ENCODE results near the gene SCGB1C1.

SCGB1C1 gene

DNA sequence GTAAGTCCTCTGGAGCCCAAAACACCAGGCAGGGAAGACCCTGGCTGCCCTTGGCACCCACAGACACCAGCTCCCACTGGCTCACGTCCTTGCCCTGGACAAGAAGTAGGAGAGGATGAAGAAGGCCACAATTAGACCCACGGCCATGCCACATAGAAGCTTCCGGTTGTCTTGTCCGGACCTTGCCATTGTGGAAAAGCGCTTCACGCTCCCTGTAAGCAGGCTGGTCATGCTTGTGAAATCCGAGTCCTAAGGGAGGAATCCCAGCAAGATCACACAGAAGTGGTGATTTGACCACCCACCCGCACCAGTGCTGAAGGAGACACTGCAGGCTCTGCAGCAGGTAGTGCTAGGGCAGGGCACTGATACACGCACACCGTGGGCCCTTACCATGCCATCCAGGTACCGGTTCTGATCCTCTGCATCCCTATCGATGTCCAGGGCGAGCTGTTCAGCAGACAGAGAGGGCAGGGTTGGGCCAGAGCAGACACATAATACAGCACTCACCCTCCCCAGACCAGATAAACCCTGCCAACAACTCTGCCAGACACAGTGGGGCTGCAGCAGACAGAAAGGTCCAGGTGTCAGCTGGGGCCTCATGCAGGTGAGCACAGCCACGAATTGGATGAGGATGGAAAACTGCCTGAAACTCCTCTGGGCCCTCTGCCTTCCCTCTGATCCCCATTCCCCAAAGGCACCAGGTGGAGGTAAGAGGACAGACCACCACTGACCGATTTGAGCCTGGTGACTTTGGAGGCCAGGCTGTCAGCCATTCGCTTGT is 12.5 kb downstream of the SCGB1C1 start:
- no peak for DNase-seq

DNA sequence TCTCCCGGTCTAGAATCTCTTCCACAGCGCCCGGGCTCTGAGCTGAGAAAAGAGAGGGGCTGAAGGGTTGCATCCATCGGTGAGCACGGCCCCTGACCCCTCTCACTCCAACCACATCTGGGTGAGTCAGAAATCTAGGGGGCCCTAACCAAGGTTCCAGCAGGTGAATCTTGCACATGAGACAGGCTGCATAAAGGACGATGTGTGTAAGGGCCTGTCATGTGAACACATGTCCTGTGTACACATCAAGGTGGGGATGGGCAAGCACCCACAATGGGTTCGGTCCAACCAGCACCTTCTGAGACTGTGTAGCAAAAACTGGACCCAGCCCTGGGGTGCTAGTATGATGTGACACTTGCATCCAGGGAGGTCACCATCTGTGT is 13.1 kb downstream of the SCGB1C1 start:
- no peak for DNase-seq

DNA sequence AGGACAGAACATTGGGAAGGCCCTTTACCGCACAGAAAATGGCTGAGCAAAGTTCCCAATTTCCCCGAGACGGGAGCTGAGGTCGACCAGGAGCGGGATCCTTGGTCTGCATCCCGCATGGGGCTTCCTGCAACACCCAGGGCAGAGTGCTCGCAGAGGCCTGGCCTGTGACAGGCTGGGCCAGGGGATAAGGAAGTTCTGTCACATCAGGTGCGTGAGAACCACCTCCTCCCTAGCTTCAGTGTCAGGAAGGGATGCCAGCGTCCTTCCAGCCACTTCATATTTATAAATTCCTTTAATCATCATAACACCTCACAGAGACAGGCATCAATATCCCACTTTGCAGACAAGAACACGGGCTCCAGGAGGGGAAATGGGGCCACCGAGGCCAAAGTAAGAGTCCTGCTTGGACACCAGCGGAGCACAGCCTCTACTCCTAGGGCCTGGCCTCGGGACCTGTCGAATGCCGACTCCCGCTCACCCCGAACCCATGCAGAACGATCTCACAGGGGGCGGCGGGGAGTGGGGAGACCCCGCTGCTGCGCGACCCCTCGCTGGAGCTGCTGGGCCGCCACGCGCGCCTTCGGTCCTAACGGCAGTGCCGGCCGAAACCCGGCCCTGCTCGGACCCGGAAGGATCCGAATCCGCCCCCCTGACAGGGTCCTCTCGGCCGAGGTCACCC is 13.8 kb downstream of the SCGB1C1 start:
- peak; percentile 77 for DNase-seq

DNA sequence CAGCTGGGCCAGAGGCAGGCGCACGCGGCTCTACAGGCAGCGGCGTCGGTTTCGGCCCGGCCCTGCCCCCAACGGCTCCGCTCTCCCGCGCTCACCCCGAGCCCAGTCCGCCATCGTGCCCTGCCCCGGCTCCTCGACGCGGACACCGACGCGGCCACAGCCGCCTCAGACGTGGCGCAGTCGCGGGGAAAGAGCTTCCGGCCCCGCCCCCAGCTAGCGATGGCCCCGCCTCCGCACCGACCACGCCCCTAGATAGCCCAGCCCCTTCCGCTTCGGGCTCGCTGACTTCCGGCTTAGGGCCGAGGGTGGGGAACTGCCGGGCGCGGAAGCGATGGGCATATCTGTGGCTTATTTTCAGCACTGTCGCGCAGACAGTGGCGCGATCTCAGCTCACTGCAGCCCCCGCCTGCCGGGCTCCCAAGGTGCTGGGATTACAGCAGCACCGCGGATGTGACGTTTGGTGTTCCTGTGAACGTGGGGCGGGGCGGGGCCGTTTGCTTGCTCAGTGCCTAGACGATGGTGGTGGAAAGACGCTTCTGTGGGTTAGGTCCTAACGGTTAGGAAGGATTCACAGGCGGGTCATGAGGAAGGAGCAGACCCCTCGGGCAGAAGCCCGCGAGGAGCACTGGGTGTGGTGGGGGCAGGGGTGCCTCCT is 14.5 kb downstream of the SCGB1C1 start, which contains the start of the genes BET1L and RIC8A:
BET1L (minus strand) TSS at position 192 of the 655 bp plus-strand sequence; CDS start at position 114, 78 bp downstream.
RIC8A (plus strand) TSS at position 501 of the 655 bp plus-strand sequence. CDS start 1,147 bp downstream, outside the sequence.
- DNase-seq: peak; percentile 99

DNA sequence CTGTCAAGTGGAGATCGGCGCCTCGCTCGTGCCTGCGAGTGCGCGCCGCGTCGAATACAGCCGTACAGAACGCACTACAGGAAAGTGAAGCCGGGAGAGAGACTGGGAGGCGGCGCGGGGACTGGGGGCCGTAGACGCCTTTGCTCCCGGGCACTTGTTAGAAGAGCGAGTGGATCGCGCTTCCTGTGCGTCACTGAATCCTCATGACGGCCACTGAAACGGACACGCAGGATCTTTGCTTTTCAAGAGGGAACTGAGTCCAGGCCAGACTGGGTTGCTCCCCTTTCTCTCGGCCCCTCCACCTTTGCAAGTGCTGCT is 14.9 kb downstream of the SCGB1C1 start:
- peak; percentile 93 for DNase-seq

DNA sequence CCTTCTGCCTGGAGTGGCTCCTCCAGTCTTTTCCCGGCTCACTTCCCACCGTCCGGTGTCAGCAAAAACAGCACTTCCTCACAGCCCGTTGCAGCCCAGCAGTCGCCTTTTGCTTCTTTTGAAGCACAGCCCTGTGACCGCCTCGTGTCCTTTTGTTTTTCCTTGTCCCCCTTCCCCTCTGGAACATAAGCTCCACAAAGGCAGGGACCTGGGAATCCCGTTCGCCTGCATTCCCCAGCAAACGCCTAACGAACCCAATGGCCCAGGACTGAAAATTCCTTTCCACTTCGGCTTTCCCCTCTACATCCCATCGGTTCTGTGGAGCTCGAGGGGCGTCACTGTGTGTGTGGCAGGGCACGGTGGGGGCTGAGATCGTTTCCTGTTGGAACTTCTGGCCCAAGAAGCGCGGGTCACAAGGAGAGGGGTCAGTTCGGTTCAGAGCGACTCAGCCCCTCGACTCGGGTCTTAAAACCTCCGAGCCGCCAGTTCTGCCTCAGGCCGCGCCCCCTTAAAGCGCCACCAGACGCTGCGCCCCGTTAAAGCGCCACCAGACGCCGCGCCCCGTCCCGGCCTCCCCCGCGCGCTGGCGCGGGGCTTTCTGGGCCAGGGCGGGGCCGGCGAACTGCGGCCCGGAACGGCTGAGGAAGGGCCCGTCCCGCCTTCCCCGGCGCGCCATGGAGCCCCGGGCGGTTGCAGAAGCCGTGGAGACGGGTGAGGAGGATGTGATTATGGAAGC is 15.5 kb downstream of the SCGB1C1 start:
- DNase-seq: peak; percentile 90

DNA sequence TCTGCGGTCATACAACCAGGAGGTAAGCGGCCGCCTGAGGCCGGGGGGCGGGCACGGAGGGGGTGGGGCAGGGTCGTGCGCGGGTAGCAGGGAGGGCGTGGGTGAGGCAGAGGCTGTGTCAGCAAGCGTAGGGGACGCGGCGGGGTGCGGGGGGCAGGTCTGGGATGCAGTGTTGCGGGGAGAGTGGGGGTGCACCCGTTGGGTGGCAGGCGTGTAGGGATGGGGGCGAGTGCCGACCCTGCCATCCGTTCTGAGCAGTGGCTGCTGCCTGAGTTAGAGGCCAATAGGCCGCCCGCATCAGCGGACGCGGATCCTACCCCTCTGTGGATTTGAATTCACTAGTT is 16.0 kb downstream of the SCGB1C1 start:
- DNase-seq: peak; percentile 57

DNA sequence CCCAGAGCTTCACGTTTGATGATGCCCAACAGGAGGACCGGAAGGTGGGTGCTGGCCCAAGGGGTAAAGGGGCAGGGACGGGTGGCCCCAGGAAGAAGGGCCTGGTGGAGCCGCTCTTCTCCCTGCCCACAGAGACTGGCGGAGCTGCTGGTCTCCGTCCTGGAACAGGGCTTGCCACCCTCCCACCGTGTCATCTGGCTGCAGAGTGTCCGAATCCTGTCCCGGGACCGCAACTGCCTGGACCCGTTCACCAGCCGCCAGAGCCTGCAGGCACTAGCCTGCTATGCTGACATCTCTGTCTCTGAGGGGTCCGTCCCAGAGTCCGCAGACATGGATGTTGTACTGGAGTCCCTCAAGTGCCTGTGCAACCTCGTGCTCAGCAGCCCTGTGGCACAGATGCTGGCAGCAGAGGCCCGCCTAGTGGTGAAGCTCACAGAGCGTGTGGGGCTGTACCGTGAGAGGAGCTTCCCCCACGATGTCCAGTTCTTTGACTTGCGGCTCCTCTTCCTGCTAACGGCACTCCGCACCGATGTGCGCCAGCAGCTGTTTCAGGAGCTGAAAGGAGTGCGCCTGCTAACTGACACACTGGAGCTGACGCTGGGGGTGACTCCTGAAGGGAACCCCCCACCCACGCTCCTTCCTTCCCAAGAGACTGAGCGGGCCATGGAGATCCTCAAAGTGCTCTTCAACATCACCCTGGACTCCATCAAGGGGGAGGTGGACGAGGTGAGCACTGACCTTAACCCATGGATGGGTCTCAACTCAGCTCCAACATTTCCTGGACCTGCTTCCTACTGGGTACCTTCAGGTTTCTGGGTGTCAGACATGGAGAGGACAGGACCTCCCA is 16.6 kb downstream of the SCGB1C1 start:
- DNase-seq: no peak

DNA sequence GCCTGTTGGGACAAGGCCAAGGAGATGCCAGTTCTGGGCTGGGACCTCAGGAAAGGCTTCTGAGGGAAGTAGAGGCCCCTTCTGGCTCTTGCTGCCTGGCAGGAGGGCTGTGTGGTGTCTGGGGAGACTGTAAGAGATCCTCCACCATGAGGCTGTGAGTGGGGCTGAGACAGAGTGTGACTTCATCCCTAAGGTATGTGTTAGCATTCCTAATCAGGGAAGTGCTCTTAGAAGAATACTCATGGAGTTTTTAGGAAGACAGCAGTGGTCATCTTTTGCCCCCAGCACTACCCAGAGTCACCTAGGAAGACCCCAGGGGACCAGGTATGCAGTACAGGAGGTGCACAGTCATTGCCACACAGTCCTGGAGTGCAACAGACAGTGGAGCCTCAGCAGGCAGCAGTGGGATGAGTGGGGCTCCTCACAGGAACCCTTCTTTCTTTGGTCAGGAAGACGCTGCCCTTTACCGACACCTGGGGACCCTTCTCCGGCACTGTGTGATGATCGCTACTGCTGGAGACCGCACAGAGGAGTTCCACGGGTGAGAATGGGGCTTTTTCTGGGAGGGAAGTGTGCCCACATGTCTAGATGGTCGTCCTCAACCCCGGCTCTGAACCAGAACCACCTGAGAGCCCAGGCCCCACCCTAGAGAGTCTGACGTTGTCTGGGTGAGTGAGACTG is 17.4 kb downstream of the SCGB1C1 start:
- DNase-seq: no peak

DNA sequence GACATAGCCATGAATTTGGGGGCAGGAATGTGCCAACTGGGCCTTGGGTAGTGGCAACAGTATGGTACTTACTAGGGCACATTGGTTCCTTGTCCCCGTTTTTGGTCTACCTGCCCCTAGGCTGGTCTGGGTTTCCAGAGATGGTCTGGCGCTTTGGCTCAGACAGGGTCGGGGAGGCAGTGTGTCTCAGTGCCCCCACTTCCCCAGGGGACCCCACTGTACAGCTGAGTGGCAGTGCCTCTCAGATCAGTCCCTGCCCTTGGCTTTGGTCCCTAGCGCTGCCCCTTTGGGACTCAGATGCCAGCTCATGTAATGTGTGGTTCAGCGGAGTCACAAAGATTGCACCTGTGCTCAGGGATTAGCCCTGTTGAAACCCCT is 17.9 kb downstream of the SCGB1C1 start:
- DNase-seq: no peak

DNA sequence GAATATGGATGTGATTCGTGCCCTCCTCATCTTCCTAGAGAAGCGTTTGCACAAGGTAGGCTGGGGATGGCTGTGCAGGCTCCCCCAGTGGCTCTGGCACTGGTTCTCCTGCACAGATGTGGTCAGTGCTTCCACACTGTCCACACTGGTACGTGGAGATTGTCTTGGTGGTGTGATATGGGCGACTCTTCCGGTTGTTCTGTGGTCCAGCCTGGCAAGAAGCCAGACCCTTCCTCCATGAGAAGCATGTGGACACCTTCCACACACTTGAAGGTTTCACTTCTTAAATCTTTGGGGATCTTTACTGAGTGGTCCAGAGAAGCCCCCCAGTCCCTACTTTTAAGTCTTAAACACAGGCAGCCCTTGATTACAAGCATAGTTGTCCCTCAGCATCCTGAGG is 18.4 kb downstream of the SCGB1C1 start:
- no peak for DNase-seq

DNA sequence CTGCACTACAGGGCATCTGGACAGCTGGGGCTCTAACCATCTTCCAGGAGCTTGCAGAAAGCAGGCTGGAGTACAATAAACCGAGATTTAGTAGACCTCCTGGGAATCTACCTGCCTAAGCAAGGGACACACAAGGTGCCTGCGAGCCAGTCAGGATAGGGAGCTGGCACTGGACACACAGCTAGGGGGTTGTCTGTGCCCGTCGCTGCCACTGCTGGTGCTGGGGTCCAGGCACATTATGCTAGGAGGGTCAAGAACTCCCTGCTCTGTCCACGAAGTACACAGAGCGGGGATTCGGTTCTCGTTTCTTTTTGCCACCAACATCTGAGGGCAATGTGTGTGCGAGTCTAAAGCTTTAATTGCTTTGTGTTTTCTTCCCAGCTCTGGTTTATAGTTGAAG is 18.9 kb downstream of the SCGB1C1 start:
- DNase-seq: no peak

DNA sequence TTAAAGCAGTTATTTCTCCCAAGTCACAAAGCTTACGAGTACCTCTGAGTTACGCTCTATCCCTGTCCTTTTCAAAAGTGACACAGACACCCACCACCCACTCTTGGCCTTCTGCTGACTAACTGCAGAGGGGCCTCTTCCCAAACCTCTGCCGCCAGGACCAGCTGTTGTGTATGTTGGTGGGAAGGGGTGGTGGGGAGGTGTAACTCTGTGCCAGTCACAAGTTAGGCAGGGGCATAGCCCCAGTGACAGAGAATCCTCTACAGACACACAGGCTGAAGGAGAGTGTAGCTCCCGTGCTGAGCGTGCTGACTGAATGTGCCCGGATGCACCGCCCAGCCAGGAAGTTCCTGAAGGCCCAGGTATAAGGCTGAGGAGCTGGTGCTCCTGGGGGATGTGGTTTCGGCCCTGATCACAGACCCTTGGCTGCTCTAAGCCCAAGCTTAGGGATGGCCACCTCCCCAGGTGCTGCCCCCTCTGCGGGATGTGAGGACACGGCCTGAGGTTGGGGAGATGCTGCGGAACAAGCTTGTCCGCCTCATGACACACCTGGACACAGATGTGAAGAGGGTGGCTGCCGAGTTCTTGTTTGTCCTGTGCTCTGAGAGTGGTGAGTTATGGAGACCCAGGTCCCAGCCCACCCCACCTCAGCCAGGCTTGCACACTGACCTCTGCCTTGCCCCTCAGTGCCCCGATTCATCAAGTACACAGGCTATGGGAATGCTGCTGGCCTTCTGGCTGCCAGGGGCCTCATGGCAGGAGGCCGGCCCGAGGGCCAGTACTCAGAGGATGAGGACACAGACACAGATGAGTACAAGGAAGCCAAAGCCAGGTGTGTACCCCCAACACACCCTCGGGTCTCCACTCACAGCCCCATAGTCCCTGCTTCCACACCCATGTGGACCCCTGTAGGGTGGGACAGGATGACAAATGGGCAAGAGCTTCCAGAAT is 19.5 kb downstream of the SCGB1C1 start:
- no peak for DNase-seq

DNA sequence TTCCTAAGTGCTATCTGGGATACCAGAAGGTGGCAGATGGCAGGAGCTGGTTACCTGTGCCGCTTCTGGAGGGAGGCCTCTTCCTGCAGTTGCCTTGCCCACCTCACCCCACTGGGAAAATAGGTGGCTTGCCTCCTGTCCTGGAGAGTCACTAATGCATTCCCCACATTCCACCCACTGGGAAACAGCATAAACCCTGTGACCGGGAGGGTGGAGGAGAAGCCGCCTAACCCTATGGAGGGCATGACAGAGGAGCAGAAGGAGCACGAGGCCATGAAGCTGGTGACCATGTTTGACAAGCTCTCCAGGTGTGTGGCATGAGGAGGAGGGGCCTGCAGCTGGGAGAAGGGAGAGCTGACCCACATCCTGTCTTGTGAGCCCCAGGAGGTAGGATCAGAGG is 20.2 kb downstream of the SCGB1C1 start:
- no peak for DNase-seq

DNA sequence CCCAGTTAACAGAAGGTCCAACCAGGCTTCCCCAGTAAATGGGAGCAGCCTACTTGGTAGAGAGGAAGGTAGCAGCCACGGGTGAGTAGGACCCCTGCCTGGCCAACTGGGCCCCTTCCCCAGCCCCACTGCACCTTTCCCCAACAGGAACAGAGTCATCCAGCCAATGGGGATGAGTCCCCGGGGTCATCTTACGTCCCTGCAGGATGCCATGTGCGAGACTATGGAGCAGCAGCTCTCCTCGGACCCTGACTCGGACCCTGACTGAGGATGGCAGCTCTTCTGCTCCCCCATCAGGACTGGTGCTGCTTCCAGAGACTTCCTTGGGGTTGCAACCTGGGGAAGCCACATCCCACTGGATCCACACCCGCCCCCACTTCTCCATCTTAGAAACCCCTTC is 21.2 kb downstream of the SCGB1C1 start:
- DNase-seq: no peak

DNA sequence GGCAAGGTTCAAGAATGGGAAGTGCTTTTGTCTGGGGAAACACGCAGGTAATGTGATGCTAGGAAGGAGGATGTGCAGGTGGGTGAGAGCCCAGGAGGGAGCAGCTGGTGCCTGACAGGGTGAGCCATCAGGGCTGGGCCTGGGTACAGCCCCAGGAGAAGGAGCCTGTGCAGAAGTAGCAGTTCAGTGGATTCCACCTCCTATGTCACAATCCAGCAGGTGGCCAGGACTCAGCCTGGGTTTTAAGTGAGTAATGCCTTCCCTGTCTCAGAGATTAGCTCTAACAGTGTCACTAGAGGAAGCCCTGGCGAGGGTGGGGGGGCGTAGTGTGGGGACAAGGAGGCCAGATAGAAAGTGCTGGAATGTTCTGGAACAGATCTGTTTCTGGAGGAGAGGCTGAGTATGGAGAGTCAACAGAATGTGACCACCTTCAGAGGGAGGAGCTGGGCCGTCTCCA is 22.7 kb downstream of the SCGB1C1 start:
- DNase-seq: peak; percentile 63

DNA sequence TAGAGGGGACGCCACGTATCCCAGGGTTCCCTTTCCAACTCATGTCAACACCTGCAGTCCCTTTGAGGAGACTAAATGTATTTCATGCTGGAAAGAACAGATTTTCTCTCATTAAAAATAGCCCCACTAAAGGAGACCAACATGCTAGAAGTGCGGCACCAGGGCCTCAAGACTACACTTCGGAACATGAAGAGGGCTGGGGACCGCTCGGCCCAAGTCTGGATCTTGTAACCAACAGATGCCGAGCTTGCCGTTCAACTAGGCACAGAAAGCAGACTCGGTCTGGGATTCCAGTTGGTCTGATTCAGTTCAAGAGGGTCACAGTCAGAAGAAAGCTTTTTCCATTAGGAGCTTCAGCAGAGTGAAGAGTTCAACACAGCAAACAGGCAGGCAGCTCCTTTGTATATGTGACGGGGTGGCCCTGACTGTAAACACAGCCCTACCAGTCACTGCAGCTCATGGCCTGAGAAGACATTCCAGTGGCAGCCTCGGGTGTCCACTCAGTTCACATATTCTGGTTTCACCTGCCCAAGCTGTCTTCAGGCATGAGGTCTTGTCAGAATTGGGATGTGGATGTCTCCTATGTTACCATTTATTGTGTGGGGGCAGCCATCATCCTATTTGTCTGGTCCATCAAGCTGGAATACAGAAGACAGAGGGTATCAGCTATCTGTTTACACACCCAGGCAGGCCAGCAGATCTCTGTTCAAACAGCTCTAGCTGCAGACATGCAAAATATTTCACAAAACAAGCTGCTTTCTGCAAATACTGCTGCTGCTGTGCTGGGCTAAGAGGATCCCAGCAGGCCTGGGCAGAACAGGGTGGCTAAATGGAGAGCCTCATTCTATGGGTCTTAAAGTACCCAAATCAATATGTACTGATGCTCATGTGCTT is 23.4 kb downstream of the SCGB1C1 start:
- DNase-seq: peak; percentile 84

DNA sequence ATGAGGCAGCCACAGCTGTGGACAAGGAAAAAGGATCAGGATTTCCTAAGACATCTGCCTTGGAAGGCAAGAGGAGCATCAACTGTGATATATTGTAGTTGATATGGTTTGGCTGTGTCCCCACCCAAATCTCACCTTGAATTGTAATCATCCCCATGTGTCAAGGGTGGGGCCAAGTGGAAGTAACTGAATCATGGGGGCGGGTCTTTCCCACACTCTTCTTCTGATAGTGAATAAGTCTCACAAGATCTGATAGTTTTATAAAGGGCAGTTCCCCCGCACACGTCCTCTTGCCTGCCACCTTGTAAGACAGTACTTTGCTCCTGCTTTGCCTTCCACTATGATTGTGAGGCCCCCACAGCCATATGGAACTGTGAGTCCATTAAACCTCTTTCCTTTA is 24.8 kb downstream of the SCGB1C1 start:
- no peak for DNase-seq

DNA sequence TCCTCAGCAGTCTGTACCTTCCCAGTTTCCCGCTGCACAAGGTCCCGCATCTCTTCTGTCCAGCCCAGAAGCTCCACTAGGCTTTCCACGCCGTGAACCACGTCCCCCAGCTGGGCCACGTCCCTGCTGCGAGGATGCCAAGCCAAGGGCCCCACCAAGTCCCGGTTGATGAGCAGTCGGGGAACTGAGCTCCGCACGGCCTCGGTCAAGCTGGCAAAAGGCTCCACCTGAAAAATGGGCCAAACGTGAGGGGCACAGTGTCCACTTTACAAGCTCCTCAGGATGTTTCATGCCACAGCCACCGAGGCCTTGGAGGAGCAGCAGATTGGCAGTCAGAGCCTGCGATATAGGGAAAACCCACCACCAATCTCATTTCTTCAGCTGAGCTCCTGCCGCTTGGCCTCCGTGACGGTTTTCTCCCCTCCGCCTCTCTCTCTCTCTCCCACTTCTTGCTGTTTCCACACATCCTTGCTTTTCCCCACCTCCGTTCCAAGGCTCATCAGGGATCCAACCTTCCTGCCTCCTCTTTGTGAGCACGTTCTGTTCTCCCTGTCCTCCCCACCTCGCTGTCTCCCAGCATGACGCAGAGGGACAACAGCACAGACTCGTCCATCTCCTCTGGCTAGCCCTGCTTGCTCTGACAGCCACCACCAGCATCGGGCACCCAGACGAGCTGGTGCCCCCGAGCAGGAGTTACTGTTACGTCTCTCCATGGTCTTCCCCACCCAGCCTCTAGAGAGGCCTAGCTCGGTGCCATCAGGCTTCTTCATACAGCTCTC is 26.1 kb downstream of the SCGB1C1 start:
- no peak for DNase-seq
